GM23338 (cell line): ENCODE measurements around the gene CPE. TPM values are rescaled to one million over a fixed set of nuclear protein-coding genes. Genes with fewer than 3 reads are reported as not detected.

ENCODE experiments used
- ATAC-seq: fragments of 200-7000 bp; cut with Tn5 transposase; 3 replicates; pipeline ENCODE4 v1.9.1; 2020
- DNase-seq: peaks from one replicate; pipeline ENCODE4 v3.0.0-alpha.2; 2015; ENCODE audit warnings: low spot score
- H2AFZ ChIP-seq: fragments of 200-600 bp; sonication (generic); 2 replicates; pipeline ENCODE4 v1.8.0; 2016; ENCODE audit warnings: antibody characterized with exemption, mild to moderate bottlenecking, moderate library complexity
- H3F3A ChIP-seq: fragments of 200-600 bp; sonication (generic); replicated peaks from 2 replicates; pipeline ENCODE4 v1.8.0; 2017; ENCODE audit warnings: antibody characterized with exemption, mixed run types, low read depth
- H3K27ac ChIP-seq: fragments of 200-600 bp; sonication (generic); 2 replicates; pipeline ENCODE4 v1.6.1; 2016; ENCODE audit warnings: low read depth
- H3K27me3 ChIP-seq: fragments of 200-600 bp; sonication (generic); 2 replicates; pipeline ENCODE4 v1.8.0; 2016; ENCODE audit warnings: mild to moderate bottlenecking, mixed run types, moderate library complexity; ENCODE audit not compliant: insufficient read depth
- H3K36me3 ChIP-seq: fragments of 200-600 bp; sonication (generic); 2 replicates; pipeline ENCODE4 v1.8.0; 2016; ENCODE audit warnings: mild to moderate bottlenecking; ENCODE audit not compliant: insufficient read depth
- H3K4me1 ChIP-seq: fragments of 200-600 bp; sonication (generic); 2 replicates; pipeline ENCODE4 v1.8.0; 2016; ENCODE audit warnings: mild to moderate bottlenecking, moderate library complexity; ENCODE audit not compliant: insufficient read depth
- H3K4me2 ChIP-seq: fragments of 200-600 bp; sonication (generic); 2 replicates; pipeline ENCODE4 v1.7.1; 2017; ENCODE audit warnings: mixed run types
- H3K4me3 ChIP-seq: fragments of 200-600 bp; sonication (generic); 2 replicates; pipeline ENCODE4 v1.6.1; 2016; ENCODE audit warnings: mixed run types
- H3K79me2 ChIP-seq: fragments of 200-600 bp; sonication (generic); replicated peaks from 2 replicates; pipeline ENCODE4 v1.8.0; 2017; ENCODE audit warnings: mild to moderate bottlenecking; ENCODE audit not compliant: insufficient read depth
- H3K9me2 ChIP-seq: fragments of 200-600 bp; sonication (generic); 2 replicates; pipeline ENCODE4 v1.8.0; 2017; ENCODE audit not compliant: insufficient read depth
- H4K20me1 ChIP-seq: fragments of 200-600 bp; sonication (generic); replicated peaks from 2 replicates; pipeline ENCODE4 v1.8.0; 2017; ENCODE audit warnings: mild to moderate bottlenecking; ENCODE audit not compliant: insufficient read depth
- H3K27ac Mint-ChIP-seq: 2 replicates; pipeline ENCODE4 v1.8.0; 2020; ENCODE audit warnings: inconsistent platforms, mild to moderate bottlenecking, moderate library complexity, mixed read lengths
- H3K27me3 Mint-ChIP-seq: 3 replicates; pipeline ENCODE4 v1.8.0; 2022; ENCODE audit warnings: low read depth, mild to moderate bottlenecking, moderate library complexity, mixed read lengths, inconsistent platforms; ENCODE audit not compliant: insufficient read depth, poor library complexity
- H3K36me3 Mint-ChIP-seq: 3 replicates; pipeline ENCODE4 v1.8.0; 2021; ENCODE audit warnings: low read depth, mild to moderate bottlenecking, inconsistent platforms, moderate library complexity, mixed read lengths
- H3K4me1 Mint-ChIP-seq: 3 replicates; pipeline ENCODE4 v1.8.0; 2020; ENCODE audit warnings: mild to moderate bottlenecking, inconsistent platforms, mixed read lengths
- H3K4me3 Mint-ChIP-seq: 3 replicates; pipeline ENCODE4 v1.8.0; 2021; ENCODE audit warnings: moderate library complexity, mild to moderate bottlenecking, inconsistent platforms, mixed read lengths
- H3K9me3 Mint-ChIP-seq: 3 replicates; pipeline ENCODE4 v1.8.0; 2020; ENCODE audit warnings: moderate library complexity, mild to moderate bottlenecking, inconsistent platforms, mixed read lengths
- CREB1 ChIP-seq: fragments of 250-450 bp; sonication (Bioruptor Pico); IDR thresholded peaks from 2 replicates; pipeline ENCODE4 v1.5.0; 2020; ENCODE audit warnings: low read depth, mild to moderate bottlenecking, moderate library complexity
- CTCF ChIP-seq, 2 experiments: fragments of 200-600 bp in 1 of 2; sonication (generic) in 1 of 2; conservative IDR thresholded peaks; 2 replicates each; pipeline versions ENCODE4 v1.5.1 to v1.6.1; 2016 to 2017; ENCODE audit warnings: antibody characterized with exemption in 2 of 2, low read depth in 2 of 2, mild to moderate bottlenecking in 2 of 2, moderate library complexity in 1 of 2
- ETS1 ChIP-seq: IDR thresholded peaks from 2 replicates; pipeline ENCODE4 v1.6.1; 2016; ENCODE audit warnings: antibody characterized with exemption
- EZH2 ChIP-seq: fragments of 200-600 bp; sonication (generic); IDR thresholded peaks from one replicate; pipeline ENCODE4 v1.8.0; 2017; ENCODE audit warnings: antibody characterized with exemption, mild to moderate bottlenecking, low read depth; ENCODE audit not compliant: unreplicated experiment
- EZH2phosphoT487 ChIP-seq: fragments of 200-600 bp; sonication (generic); IDR thresholded peaks from one replicate; pipeline ENCODE4 v1.8.1; 2018; ENCODE audit warnings: antibody characterized with exemption; ENCODE audit not compliant: unreplicated experiment
- JUNB ChIP-seq: IDR thresholded peaks from one replicate; pipeline ENCODE4 v1.6.1; 2016; ENCODE audit warnings: antibody characterized with exemption; ENCODE audit not compliant: unreplicated experiment
- NANOG ChIP-seq: IDR thresholded peaks from 2 replicates; pipeline ENCODE4 v1.6.1; 2016; ENCODE audit warnings: antibody characterized with exemption, borderline replicate concordance
- POLR2AphosphoS5 ChIP-seq: IDR thresholded peaks from 2 replicates; pipeline ENCODE4 v1.6.1; 2016; ENCODE audit warnings: antibody characterized with exemption, low read depth
- STAT1 ChIP-seq: IDR thresholded peaks from one replicate; pipeline ENCODE4 v1.6.1; 2016; ENCODE audit warnings: antibody characterized with exemption; ENCODE audit not compliant: unreplicated experiment
- ZNF114 ChIP-seq: fragments of 250-450 bp; sonication (Bioruptor Pico); IDR thresholded peaks from 2 replicates; pipeline ENCODE4 v1.5.0; 2020; ENCODE audit warnings: mild to moderate bottlenecking, moderate library complexity
- ZNF331 ChIP-seq: fragments of 250-450 bp; sonication (Bioruptor Pico); IDR thresholded peaks from 2 replicates; pipeline ENCODE4 v1.5.0; 2020; ENCODE audit warnings: low read depth, mild to moderate bottlenecking, moderate library complexity
- ZNF462 ChIP-seq: fragments of 250-450 bp; sonication (Bioruptor Pico); IDR thresholded peaks from 2 replicates; pipeline ENCODE4 v1.5.0; 2020; ENCODE audit warnings: mild to moderate bottlenecking, moderate library complexity
- polyA plus RNA-seq: library from polyadenylated mRNA; unstranded; fragments of >200 nt; fragmentation: Nextera tagmentation; extraction: Ambion mirVana; gene quantifications from 2 replicates; pipeline ENCODE4 v1.2.1, GENCODE V29; 2016
- total RNA-seq: library from RNA; depleted of rRNA; stranded (reverse); fragments of >200 nt; shearing (Covaris generic); gene quantifications from 2 replicates; pipeline ENCODE4 v1.2.3, GENCODE V29; 2014

The CPE gene
- total and polyA plus RNA-seq, 2 experiments from 2014 or later: 10.3 to 16.5 TPM

- DNase-seq: no peak
- Mint-ChIP-seq H3K4me3 (no peak overlapping the region), H3K9me3 (no peaks in the 10 kb centered on the region), H3K27ac (no peak overlapping the region), H3K4me1 (peaks cover 20% of the 10 kb centered on the region), H3K36me3 (no peaks in the 10 kb centered on the region; the same call in 2 of the 3 replicates), H3K27me3 (no peaks in the 10 kb centered on the region)
- Histone ChIP-seq H3F3A (no peaks in the 10 kb centered on the region), H3K4me2 (no peak overlapping the region), H3K9me2 (0 out of 2 replicates have a peak, but pooled peaks cover 2% of the 10 kb centered on the region), H3K4me1 (peaks cover 19% of the 10 kb centered on the region), H3K27me3 (no peaks in the 10 kb centered on the region), H2AFZ (no peak overlapping the region), H3K27ac (no peak overlapping the region), H4K20me1 (no peaks in the 10 kb centered on the region), H3K4me3 (no peak overlapping the region), H3K79me2 (no peaks in the 10 kb centered on the region), H3K36me3 (no peaks in the 10 kb centered on the region)
- TF ChIP-seq NANOG (no peak), EZH2 (no peak), EZH2phosphoT487 (no peak)
- no peak for ATAC-seq
Measured at GRCh38 chr4:165437691-165438090, 58.9 kb downstream of the CPE start.

- no peaks in the 10 kb centered on the region for H4K20me1 ChIP-seq
- 0 out of 2 replicates have a peak, but pooled peaks cover 2% of the 10 kb centered on the region for H3K9me2 ChIP-seq
- Mint-ChIP-seq H3K4me3 (no peak overlapping the region), H3K4me1 (peaks cover 16% of the 10 kb centered on the region), H3K27me3 (no peaks in the 10 kb centered on the region), H3K27ac (no peak overlapping the region), H3K9me3 (no peaks in the 10 kb centered on the region), H3K36me3 (no peaks in the 10 kb centered on the region)
- no peak for ATAC-seq
- no peak for DNase-seq
- no peaks in the 10 kb centered on the region for H3K36me3 ChIP-seq
- H3F3A ChIP-seq: no peaks in the 10 kb centered on the region
- no peak overlapping the region for H2AFZ ChIP-seq
- peaks cover 10% of the 10 kb centered on the region for H3K4me1 ChIP-seq
- no peaks in the 10 kb centered on the region for H3K27me3 ChIP-seq
- no peak overlapping the region for H3K27ac ChIP-seq
- no peak overlapping the region for H3K4me2 ChIP-seq
- no peaks in the 10 kb centered on the region for H3K79me2 ChIP-seq
- no peak overlapping the region for H3K4me3 ChIP-seq
- no peak for TF ChIP-seq JUNB
- TF ChIP-seq ZNF114 (CRISPR knock-in tag): no peak
- TF ChIP-seq ZNF462 (CRISPR knock-in tag): no peak
- TF ChIP-seq NANOG: no peak
- TF ChIP-seq POLR2AphosphoS5: no peak
- no peak for TF ChIP-seq CREB1 (CRISPR knock-in tag)
- no peak for TF ChIP-seq ETS1
- TF ChIP-seq CTCF (conservative IDR thresholded peaks at IDR 0.05; ENCODE audit: low read depth in 2 of 2): no peak
- TF ChIP-seq EZH2phosphoT487: no peak
- TF ChIP-seq EZH2: no peak
- TF ChIP-seq ZNF331: no peak
- TF ChIP-seq STAT1: no peak
Measured at GRCh38 chr4:165439344-165439743, 60.5 kb downstream of the CPE start.
